Suprapubic skin (tissue), 4 donors: ENCODE data around the gene C11orf58. TPM values are rescaled to one million over a fixed set of nuclear protein-coding genes. Genes with fewer than 3 reads are reported as not detected.

Experiments
- DNase-seq, 2 donors: peaks; one replicate each; pipeline ENCODE4 v3.0.0-alpha.2; 2019; ENCODE audit warnings: low spot score in 2 of 2
- H3K27ac ChIP-seq: fragments of 200-600 bp; sonication (generic); one replicate; pipeline ENCODE4 v1.5.1; 2019
- H3K27me3 ChIP-seq: fragments of 200-600 bp; sonication (generic); one replicate; pipeline ENCODE4 v1.5.1; 2019
- H3K36me3 ChIP-seq: fragments of 200-600 bp; sonication (generic); one replicate; pipeline ENCODE4 v1.5.1; 2019
- H3K4me1 ChIP-seq: fragments of 200-600 bp; sonication (generic); one replicate; pipeline ENCODE4 v1.5.1; 2019
- H3K4me3 ChIP-seq: fragments of 200-600 bp; sonication (generic); one replicate; pipeline ENCODE4 v1.5.1; 2019; ENCODE audit warnings: mild to moderate bottlenecking
- H3K9me3 ChIP-seq: fragments of 200-600 bp; sonication (generic); one replicate; pipeline ENCODE4 v1.5.1; 2019
- CTCF ChIP-seq, 2 donors: fragments of 200-600 bp in 1 of 2; fragments of 450-650 bp in 1 of 2; sonication (generic) in 1 of 2; IDR thresholded peaks; one replicate each; pipeline ENCODE4 v1.5.1; 2016 to 2019; ENCODE audit warnings: antibody characterized with exemption in 2 of 2, mild to moderate bottlenecking in 1 of 2, moderate library complexity in 1 of 2
- EP300 ChIP-seq: sonication (generic); formaldehyde crosslinking; IDR thresholded peaks from one replicate; pipeline ENCODE4 v1.6.1; 2017; ENCODE audit warnings: antibody characterized with exemption
- POLR2A ChIP-seq, 2 donors: fragments of 450-650 bp; IDR thresholded peaks; one replicate each; pipeline ENCODE4 v1.6.1; 2017; ENCODE audit warnings: antibody characterized with exemption in 2 of 2, mild to moderate bottlenecking in 2 of 2, moderate library complexity in 2 of 2
- POLR2AphosphoS5 ChIP-seq, 3 donors: sonication (generic); formaldehyde crosslinking; IDR thresholded peaks; one replicate each; pipeline ENCODE4 v1.6.1; 2017; ENCODE audit warnings: antibody characterized with exemption in 3 of 3
- WGBS: methylation state at CpG from one replicate; pipeline ENCODE4 v1.1.5; 2018; 5-methylcytosine and 5-hydroxymethylcytosine counted together
- total RNA-seq, 4 donors: library from RNA; depleted of rRNA; stranded (reverse); fragments of >200 nt; gene quantifications; one replicate each; pipeline ENCODE4 v1.1.0, GENCODE V29; 2016

C11orf58 gene
- total RNA-seq, 4 donors from 2014 or later, result 103 to 158 (median 133) TPM

- Histone ChIP-seq H3K4me3 (no peak overlapping the region), H3K27ac (no peak overlapping the region), H3K36me3 (no peaks in the 10 kb centered on the region), H3K27me3 (no peaks in the 10 kb centered on the region), H3K4me1 (no peaks in the 10 kb centered on the region), H3K9me3 (no peaks in the 10 kb centered on the region)
- no peak for TF ChIP-seq EP300
- TF ChIP-seq CTCF (IDR thresholded peaks at IDR 0.05), result no peak
- TF ChIP-seq POLR2AphosphoS5 (IDR thresholded peaks at IDR 0.05), result no peak
- TF ChIP-seq POLR2A (IDR thresholded peaks at IDR 0.05), result no peak
- no peak for DNase-seq
- WGBS, result 87% methylated on average over 1 of the region's 3 CpGs
Observed at GRCh38 chr11:16727806-16728205, 10.6 kb upstream of the C11orf58 start.

GRCh38 chr11:16737818-16738192, 642 bp upstream of the C11orf58 start:
- WGBS, result under 1% methylated on average over 6 of the region's 6 CpGs
- TF ChIP-seq POLR2AphosphoS5 (IDR thresholded peaks at IDR 0.05), result no peak
- no peak for TF ChIP-seq POLR2A (IDR thresholded peaks at IDR 0.05)
- no peak for TF ChIP-seq CTCF (IDR thresholded peaks at IDR 0.05)
- no peak for TF ChIP-seq EP300
- Histone ChIP-seq H3K36me3 (peaks cover 3% of the 10 kb centered on the region), H3K4me3 (peak overlapping the region; percentile 81), H3K27me3 (no peaks in the 10 kb centered on the region), H3K9me3 (no peaks in the 10 kb centered on the region), H3K27ac (peak overlapping the region; percentile 94), H3K4me1 (peaks cover 38% of the 10 kb centered on the region)
- no peak for DNase-seq

GRCh38 chr11:16738947-16739815, 734 bp downstream of the C11orf58 start:
- no peaks in the 10 kb centered on the region for H3K27me3 ChIP-seq
- H3K4me3 ChIP-seq, result peak overlapping the region; percentile 81
- peaks cover 3% of the 10 kb centered on the region for H3K36me3 ChIP-seq
- H3K9me3 ChIP-seq, result no peaks in the 10 kb centered on the region
- peak overlapping the region; percentile 94 for H3K27ac ChIP-seq
- no peak for DNase-seq
- WGBS, result 4% methylated on average over 32 of the region's 32 CpGs
- H3K4me1 ChIP-seq, result peaks cover 49% of the 10 kb centered on the region
- TF ChIP-seq POLR2A (IDR thresholded peaks at IDR 0.05) (no peak), CTCF (IDR thresholded peaks at IDR 0.05) (no peak), EP300 (no peak), POLR2AphosphoS5 (IDR thresholded peaks at IDR 0.05) (no peak)

- Histone ChIP-seq H3K27me3 (no peaks in the 10 kb centered on the region), H3K4me1 (peaks cover 65% of the 10 kb centered on the region), H3K27ac (no peak overlapping the region), H3K9me3 (no peaks in the 10 kb centered on the region), H3K4me3 (no peak overlapping the region), H3K36me3 (peaks cover 18% of the 10 kb centered on the region)
- no peak for TF ChIP-seq POLR2AphosphoS5 (IDR thresholded peaks at IDR 0.05)
- DNase-seq, result no peak
- WGBS, result 35% methylated on average over 4 of the region's 4 CpGs
Observed at GRCh38 chr11:16741473-16741872, 3.0 kb downstream of the C11orf58 start.

- no peak for TF ChIP-seq POLR2AphosphoS5 (IDR thresholded peaks at IDR 0.05)
- TF ChIP-seq CTCF (IDR thresholded peaks at IDR 0.05), result no peak
- no peak for TF ChIP-seq EP300
- Histone ChIP-seq H3K4me1 (peaks cover 60% of the 10 kb centered on the region), H3K36me3 (peaks cover 39% of the 10 kb centered on the region), H3K27me3 (no peaks in the 10 kb centered on the region), H3K27ac (no peak overlapping the region), H3K4me3 (no peak overlapping the region), H3K9me3 (no peaks in the 10 kb centered on the region)
- WGBS, result 74% methylated on average over 4 of the region's 4 CpGs
- no peak for DNase-seq
Observed at GRCh38 chr11:16743478-16743877, 5.0 kb downstream of the C11orf58 start.
